HG03575 (cell line): ENCODE results near the gene ZNF182.
"Not testable (repeated sequence)": the region's sequence is repeated elsewhere in the genome, so short reads cannot be mapped to it uniquely, and the experiment has no call there.

ENCODE experiments used
- ATAC-seq: cut with Tn5 transposase; IDR thresholded peaks from one replicate; pipeline ENCODE4 v1.9.1; 2021; ENCODE audit not compliant: unreplicated experiment, insufficient number of reproducible peaks, low FRiP score; ENCODE audit errors: extremely low read depth

ZNF182 gene

DNA sequence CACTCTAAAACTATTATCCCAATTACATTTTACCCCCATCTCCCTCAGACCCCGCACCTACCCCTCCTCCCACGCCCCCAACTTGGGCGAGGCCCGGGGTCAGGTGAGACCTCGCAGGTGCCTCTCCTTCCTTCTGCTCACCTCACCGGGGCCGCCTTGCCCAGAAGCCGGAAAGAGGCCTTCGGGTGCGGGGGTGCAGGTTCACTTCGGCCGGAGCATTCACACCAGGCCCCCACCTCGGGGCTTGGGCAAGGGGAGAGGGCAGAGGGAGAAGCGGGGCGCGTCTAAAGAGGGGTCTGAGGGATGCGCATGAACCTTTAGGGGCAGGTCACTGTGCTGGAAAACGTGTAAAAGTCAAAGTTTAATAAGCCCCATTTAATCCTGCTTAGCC is 427 bp downstream of the ZNF182 start:
- no peak for ATAC-seq

DNA sequence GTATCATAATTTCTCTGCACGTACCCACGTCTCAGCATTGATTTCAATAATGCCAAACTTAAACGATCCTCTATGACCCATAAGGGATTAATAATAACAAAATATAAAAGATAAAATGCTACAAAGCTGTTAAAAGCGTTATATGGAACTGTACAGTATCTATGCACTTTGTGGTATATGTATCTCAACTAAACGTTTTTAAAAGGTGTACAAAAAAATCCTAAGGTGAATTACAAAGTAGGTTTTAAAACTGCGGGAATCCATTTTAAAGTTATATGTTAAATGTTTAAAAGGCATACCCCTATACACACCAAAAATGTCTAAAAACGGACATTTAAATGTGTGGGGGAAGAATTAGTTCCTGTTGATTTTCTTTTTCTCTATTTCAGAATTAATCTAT is 860 bp downstream of the ZNF182 start:
- ATAC-seq = no peak

DNA sequence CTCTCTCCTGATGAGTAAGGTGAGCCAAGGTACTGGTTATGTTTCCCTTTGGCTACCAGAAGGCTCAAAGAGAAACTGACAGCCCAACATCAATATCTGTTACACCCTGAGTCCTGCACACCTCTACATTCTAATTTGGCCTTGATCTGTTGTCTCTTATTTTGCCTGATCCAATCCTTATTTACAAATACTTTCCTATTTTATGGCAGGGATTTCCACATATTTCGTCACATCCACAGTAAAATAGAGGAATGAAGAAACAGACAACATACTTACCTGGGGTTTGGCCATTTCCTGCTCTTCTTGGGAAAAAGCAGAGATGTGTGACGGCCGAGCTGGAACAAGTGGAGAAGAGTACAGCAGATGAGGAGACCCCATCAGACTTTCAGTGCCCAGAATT is 1.5 kb downstream of the ZNF182 start:
- ATAC-seq = no peak

DNA sequence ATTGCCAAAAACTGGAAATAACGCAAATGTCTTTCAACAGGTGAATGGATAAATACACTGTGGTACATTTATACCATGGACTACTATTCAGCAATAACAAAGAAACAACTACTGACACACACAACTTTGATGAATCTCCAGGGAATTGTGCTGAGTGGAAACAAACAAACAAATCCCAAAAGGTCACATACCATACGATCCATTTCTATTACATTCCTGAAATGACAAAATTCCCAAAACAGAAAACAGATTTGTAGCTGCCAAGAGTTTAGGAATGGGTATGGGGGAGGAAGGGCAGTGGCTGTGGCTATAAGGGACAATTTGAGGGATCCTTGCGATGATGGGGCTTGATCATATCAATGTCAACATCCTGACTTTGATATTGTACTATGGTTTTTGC is 2.5 kb downstream of the ZNF182 start:
- no peak for ATAC-seq

DNA sequence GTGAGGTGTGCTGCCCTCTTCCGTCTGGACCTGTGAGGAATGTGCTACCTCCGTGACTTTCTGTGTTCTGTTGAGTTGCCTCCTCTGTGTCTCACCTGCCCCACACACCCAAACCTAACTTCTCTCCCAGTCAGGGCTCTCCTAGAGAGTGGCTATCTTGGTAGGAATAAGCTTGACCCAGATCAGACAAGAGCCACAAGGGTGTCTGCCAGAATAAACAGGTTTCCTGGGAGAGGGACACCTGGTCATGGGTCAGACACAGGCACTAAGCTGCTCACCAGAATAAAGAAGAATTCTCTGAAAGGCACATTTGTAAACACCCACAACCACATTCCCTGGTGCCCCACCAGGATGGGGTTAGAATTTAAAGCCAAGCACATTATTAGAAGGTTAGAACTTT is 11.1 kb downstream of the ZNF182 start:
- no peak for ATAC-seq

DNA sequence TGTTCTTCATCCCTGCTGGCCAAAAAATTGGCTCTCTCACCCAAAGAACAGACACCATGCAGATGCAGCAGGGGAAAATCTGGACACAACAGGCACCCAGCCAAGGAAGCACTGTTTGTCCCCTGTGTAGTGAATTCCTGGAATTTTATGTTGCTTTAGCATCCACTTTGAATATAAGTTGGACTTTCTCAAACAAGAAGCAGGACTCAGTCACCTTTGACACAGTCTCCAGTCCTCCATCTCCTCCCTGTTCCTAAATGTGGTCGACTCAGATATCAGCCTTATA is 11.8 kb downstream of the ZNF182 start:
- ATAC-seq = no peak

DNA sequence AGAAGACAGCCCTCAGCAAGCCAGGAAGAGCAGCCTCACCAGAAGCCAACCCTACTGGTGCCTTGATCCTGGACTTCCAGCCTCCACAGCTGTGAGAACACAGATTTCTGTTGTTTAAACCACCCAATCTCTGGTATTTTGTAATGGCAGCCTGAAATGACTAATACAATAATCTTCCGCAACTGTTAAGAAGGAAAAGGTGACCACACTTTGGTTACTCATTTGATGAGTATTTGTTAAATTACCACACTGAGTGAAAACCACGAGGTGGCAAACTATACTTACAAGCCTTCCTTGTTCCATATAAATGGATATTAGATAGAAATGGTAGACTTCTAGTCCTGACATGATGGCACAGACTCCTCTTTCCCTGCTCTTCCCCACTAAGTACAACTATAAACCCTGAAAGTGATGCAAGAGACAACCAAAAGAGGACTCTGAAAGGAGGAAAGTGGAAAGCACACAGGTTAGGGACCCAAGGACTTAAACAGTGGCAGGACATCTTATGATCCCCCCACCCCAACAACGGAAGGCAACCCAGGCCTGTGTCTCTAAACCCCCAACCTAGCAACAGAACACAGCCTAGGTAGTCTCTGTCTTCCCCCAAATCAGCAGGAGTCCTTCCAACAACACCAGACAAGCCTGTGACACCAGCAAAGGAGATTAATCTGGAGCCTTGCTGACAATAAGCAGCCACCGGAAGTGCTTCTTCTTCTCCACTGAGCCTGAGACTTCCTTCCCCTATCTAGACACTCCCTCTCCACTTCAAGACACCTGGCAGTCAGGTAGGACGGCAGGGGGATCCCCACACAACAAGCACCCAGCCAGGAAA is 12.3 kb downstream of the ZNF182 start:
- no peak for ATAC-seq

DNA sequence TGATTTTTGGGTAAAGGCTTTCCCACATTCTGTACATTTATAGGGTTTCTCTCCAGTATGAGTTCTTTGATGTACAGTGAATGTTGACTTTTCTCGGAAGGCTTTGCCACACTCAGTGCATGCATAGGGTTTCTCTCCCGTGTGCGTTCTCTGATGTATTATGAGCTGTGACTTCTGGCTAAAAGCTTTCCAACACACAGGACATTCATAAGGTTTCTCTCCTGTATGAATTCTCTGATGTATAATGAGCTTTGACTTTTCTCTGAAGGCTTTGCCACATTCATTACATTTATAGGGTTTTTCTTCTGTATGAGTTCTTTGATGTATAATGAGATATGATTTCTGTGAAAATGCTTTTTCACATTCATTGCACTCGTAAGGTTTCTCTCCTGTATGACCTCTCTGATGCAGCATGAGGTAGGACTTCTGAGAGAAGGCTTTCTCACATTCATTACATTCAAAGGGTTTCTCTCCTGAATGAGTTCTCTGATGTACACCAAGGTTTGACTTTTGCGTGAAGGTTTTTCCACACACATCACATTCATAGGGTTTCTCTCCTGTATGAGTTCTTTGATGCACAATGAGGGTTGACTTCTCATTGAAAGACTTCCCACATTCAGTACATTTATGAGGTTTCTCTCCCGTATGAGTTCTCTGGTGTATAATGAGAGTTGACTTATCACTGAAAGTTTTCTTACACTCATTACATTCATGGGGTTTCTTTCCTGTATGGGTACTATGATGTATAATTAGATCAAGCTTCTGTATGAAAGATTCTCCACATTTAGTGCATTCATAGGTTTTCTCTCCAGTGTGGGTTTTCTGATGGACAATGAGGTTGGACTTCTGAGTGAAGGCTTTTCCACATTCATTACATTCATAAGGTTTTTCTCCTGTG is 27.3 kb downstream of the ZNF182 start:
- ATAC-seq = no peak

DNA sequence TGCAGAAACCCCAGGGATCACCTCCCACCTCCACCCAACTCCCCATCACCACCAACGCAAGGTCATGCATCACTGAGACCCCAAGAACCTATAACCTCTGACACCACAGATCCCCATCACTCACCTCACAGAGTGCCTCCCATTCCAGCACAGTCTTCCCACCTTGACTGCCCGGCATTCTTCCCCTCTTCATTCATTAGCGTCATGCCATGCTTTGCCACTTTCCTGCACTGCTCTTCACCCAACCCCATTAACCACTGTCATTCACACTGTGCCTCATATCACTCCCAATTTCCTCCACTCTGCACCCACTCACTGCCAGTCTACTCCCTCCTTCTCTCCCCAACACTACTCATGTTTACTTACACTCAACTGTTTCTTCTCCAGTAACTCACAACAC is 30.6 kb downstream of the ZNF182 start:
- no peak for ATAC-seq

DNA sequence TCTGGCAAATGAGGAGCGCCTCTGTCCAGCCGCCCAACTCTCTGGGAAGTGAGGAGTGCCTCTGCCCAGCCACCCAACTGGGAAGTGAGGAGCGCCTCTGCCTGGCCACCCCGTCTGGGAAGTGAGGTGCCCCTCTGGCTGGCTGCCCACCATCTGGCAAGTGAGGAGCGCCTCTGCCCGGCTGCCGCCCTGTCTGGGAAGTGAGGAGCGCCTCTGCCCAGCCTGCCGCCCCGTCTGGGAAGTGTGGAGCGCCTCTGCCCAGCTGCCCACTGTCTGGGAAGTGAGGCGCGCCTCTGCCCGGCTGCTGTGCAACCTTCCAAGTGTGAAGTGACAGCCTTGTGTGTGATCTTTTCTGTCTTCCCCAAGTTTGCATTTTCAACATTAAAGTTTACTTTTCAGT is 38.3 kb downstream of the ZNF182 start:
- ATAC-seq = not testable (repeated sequence)

DNA sequence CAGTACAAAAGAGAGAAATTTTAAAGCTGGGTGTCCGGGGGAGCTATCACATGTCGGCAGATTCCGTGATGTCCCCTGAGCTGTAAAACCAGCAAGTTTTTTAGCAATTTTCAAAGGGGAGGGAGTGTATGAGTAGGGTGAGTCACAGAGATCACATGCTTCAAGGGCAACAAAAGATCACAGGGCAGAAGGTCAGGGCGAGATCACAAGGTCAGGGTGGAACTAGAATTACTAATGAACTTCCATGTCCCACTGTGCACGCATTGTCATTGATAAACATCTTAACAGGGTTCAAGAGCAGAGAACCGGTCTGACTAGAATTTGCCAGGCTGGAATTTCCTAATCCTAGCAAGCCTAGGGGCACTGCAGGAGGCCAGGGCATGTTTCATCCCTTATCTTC is 42.0 kb downstream of the ZNF182 start:
- not testable (repeated sequence) for ATAC-seq

DNA sequence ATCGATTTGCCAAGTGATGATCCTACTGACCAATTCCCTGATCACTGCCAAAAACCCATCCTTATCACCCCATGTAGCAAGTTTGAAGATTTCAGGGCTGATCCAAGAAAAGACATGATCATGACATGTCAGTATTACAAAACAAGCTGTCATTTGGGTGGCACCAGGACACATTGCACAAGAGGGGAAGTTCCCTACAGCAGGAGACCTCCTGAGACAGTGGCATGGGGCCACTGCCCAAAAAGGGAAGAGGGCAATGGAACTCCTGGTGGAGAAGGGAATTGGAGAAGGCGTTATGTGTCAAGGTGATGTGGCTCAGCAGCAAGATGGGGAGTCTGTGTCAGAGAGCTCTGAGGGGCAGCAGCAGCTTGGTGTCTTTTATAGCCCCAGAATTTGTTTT is 43.4 kb downstream of the ZNF182 start:
- ATAC-seq = no peak

DNA sequence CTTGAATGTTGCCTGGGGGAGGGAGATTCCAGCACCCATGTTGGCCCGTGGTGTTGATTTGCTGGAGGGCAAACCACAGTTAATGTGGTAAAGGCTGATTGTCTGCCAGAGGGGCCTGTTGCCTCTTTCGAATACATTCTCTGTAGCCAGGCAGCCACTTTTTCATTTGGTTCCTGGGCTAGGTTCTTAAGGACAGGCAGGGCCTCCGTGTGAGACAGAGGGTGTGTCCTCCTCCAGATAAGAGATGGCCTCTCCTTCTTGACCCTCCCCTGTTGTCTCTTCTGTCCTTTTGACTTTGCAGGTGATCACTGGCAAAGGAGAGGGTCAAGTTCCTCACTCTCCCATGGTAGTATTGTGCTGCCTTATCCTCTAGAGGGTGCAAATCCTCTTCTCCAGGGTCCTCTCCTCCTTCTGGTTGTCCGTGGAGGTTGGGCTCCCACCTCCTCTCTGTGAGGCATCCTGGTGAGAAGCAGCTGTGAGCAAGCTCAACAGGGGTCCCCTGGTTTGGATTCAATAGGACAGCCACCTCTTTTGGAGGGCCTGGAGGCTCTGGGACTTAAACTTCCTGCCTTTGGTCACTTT is 44.9 kb downstream of the ZNF182 start:
- ATAC-seq = no peak

DNA sequence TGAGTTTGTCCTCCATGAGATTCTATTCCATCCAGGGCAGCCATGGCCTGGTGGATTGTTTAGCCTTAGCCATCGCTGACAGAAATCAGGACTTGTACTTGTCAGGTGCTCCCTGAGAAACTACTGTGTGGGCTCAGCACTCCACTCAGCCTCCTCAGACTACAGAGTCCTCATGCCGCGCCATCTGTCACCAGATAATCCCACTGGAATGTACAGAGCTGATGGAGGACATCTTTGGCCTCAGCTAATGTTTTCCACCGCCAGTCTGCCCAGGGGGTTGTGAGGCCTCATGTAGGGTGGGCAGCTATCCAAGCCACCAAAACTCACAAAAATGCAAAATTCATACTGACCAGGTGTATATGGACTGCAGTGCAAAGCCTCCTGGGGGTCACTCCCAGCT is 45.6 kb downstream of the ZNF182 start:
- not testable (repeated sequence) for ATAC-seq

DNA sequence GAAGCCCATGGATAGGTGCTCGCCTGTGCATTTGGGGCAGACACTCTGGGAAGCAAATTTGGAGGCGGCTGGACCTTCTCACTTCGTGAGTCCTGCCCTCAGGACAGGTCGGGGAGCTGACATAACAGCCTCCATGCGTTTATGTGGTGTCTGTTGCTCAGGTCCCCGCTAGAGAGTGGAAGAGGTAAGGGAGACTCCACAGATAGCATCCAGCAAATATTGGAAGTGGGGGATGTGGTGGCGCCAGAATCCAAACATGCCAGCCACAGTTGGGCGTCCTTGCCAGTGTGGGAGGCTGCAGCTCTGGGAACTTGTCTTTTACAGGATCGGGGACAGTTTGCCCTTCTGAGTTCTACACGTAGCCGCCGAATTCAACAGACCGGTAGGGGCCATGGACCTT is 47.8 kb downstream of the ZNF182 start:
- no peak for ATAC-seq

DNA sequence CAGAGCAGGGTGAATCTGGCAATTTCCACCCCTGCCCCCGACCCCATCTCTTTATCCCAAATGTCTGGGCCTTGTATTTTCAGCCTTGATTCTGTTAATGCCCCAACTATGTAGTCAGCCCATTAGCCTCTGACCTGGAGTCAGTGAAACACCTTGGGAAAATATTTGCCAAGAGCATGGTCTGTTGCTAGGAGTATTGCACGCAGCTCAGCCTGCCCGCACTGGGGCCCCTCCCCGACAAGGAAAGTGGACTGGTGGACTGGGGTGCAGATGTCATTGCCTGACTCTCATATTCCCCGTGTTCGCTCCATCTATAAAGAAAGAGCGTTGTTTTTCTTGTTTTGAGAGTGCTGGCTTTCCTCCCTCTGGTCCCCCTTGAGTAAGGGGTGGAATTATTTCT is 48.5 kb downstream of the ZNF182 start:
- not testable (repeated sequence) for ATAC-seq

DNA sequence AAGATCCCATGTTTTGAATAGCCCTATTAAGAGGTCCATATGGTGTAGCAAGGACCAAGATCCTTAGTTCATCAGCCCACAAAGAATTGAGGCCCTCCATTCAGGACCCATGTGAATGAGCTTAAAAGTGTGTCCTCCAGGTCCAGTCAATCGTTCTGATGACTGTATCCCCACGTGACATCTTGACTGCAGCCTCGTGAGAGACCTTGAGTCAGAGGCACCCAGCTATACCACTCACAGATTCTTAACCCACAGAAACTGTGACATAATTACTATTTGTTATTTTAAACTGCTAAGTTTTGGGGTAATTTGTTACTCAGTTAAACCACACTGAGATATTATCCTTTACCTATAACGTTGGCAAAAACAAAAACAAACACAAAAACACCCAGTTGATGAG is 62.4 kb downstream of the ZNF182 start:
- ATAC-seq = no peak

DNA sequence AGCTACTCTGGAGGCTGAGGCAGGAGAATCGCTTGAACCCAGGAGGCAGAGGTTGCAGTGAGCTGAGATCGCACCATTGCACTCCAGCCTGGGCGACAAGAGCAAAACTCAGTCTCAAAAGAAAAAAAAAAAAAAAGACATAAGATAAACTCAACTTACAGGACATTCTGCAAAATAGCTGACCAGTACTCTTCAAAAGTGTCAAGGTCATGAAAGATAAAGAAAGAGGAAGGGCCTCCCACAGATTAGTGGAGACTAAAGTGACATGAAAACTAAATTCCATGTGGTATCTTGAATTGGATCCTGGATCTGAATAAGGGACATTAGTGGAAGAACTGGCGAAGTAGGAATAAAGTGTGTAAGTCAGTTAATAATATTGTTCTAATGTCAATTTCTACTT is 63.3 kb downstream of the ZNF182 start:
- ATAC-seq = no peak

DNA sequence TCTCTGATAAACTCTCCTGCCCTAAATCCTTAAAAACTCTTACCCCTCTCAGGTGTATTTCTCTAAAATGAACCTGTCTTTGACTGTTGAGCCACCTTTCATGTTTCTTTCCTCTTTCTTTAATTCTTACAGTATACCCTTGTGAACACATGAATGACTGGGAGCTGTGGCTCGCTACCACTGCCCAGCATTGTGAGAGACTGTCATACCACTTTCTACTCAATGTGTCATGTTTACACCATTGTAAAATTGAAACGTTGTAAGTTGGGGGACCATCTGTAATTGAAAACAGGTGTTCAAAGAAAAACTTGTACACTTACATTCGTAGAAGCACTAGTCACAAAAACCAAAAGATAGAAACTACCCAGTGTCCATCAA is 66.9 kb downstream of the ZNF182 start:
- no peak for ATAC-seq

DNA sequence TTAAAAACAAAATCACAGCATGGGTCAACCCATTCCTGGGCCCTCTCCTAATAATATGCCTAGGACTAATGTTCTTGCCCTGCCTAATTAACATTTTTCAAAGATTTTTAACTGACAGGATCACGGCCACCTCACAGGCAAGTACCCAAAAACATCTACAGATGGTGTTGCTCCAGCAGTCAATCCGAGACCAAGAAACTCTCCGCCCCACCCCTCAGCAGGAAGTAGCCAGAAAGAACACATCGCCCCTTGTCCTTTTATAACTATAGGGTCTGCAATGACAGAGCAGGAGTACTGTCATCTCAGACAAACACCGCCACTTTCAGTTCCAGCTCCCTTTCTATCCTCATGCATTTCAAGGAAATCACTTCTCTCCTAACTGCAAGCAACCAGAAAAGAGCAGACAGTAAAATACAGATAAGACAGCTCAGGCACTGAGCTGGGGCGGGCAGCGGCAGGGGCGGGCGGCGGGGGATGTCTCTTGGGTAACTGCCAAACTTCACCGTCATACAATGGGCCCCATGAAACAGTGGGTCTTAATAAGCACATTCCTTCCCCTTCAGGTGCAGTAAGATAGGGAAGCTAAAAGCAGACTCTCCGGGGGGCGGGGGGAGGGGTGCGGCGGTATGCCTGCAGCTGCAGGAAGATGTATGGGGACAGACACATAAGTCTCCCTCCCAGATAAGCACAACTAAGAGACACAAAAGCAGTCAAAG is 67.4 kb downstream of the ZNF182 start:
- ATAC-seq = no peak
